ENCODE measurements around the gene CYSLTR2.

DNA sequence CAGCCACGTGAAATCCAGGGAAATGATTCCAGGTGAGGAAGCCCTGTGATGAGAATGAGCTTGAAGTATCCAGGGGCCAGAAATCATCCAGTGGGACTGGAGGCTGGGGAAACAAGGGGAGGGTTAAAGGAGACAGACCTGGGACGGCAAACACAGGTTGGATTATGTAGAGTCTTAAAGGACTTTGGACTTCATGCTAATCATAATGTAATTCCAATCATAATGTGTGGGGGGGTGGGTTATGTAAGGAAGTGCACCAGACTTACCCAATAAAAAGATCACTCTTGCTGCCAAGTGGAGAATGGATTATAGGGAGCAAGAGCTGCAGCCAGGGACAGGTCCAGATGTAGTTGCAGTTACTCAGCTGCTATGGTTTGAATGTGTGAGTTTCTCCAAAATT is 16.1 kb upstream of the CYSLTR2 start:
- no peak for TF ChIP-seq POLR2A (IDR thresholded peaks at IDR 0.05; ENCODE audit: low read depth, low read length)
- TF ChIP-seq TAF1 (IDR thresholded peaks at IDR 0.05; ENCODE audit: low read depth, low read length) = no peak
